ENCODE results near the gene TNRC6B.

DNA sequence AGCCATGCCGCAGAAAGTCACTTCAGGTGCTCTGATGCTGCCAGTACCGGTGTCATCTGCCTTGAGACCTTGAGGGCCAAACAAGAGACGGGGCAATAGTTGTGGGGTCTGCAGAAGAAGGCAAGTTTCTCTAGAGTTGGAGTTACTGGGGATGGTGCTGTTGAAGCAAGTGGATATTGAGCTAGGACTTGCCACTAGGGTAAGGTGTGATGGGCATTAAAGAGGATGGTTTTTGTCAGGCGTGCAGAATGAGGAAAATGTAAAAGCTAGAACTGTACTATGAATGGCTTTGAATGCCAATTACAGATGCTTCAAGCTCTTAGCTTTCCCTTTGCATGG is 61.6 kb downstream of the TNRC6B start:
- TF ChIP-seq ZNF10 (tag by site-specific recombination; IDR thresholded peaks at IDR 0.05): no peak
- TF ChIP-seq YY1 (tag by site-specific recombination; IDR thresholded peaks at IDR 0.05): no peak
